ENCODE data around the gene MORN4.
"Not testable (repeated sequence)": the region's sequence is repeated elsewhere in the genome, so short reads cannot be mapped to it uniquely, and the experiment has no call there.

MORN4 gene

GRCh38 chr10:97640868-97641811 lies 7.8 kb upstream of the MORN4 start:
- TF ChIP-seq ZFX (IDR thresholded peaks at IDR 0.05), result peak; percentile 93
- TF ChIP-seq CTCF (conservative IDR thresholded peaks at IDR 0.05), result no peak
- H3K27ac ChIP-seq, result peak overlapping the region; percentile 70

GRCh38 chr10:97640174-97640867 lies 7.0 kb upstream of the MORN4 start, which contains the start of gene PI4K2A:
Gene PI4K2A, plus strand, starts transcription at chr10:97640671. Its CDS starts 72 bp downstream, at chr10:97640743.
- TF ChIP-seq ZFX (IDR thresholded peaks at IDR 0.05), result no peak
- TF ChIP-seq CTCF (conservative IDR thresholded peaks at IDR 0.05), result no peak
- H3K27ac ChIP-seq, result peak within 1 kb of the TSS; percentile 70

- H3K27ac ChIP-seq, result not testable (repeated sequence)
Observed at GRCh38 chr10:97639090-97639489, 5.8 kb upstream of the MORN4 start.

GRCh38 chr10:97635577-97635976 lies 2.3 kb upstream of the MORN4 start:
- H3K27ac ChIP-seq, result no peak overlapping the region
- no peak for TF ChIP-seq CTCF (conservative IDR thresholded peaks at IDR 0.05)
- no peak for TF ChIP-seq ZFX (IDR thresholded peaks at IDR 0.05)

GRCh38 chr10:97633921-97634320 lies 621 bp upstream of the MORN4 start:
- peak overlapping the region; percentile 76 for H3K27ac ChIP-seq
- TF ChIP-seq CTCF (conservative IDR thresholded peaks at IDR 0.05), result no peak; the same call in 1 of the 2 replicates

- no peak overlapping the region for H3K27ac ChIP-seq
- TF ChIP-seq ZFX (IDR thresholded peaks at IDR 0.05) (no peak), CTCF (conservative IDR thresholded peaks at IDR 0.05) (no peak)
Observed at GRCh38 chr10:97631098-97631497, 2.2 kb downstream of the MORN4 start.

GRCh38 chr10:97629289-97629688 lies 4.0 kb downstream of the MORN4 start:
- TF ChIP-seq CTCF (conservative IDR thresholded peaks at IDR 0.05), result no peak
- H3K27ac ChIP-seq, result no peak overlapping the region

Data from C4-2B (cell line).